ENCODE results near the gene GSTM3.
"Not testable (repeated sequence)": the region's sequence is repeated elsewhere in the genome, so short reads cannot be mapped to it uniquely, and the experiment has no call there.

Gene GSTM3

GRCh38 chr1:109773900-109774485 lies 33.2 kb upstream of the GSTM3 start:
- DNase-seq, result no peak

DNA sequence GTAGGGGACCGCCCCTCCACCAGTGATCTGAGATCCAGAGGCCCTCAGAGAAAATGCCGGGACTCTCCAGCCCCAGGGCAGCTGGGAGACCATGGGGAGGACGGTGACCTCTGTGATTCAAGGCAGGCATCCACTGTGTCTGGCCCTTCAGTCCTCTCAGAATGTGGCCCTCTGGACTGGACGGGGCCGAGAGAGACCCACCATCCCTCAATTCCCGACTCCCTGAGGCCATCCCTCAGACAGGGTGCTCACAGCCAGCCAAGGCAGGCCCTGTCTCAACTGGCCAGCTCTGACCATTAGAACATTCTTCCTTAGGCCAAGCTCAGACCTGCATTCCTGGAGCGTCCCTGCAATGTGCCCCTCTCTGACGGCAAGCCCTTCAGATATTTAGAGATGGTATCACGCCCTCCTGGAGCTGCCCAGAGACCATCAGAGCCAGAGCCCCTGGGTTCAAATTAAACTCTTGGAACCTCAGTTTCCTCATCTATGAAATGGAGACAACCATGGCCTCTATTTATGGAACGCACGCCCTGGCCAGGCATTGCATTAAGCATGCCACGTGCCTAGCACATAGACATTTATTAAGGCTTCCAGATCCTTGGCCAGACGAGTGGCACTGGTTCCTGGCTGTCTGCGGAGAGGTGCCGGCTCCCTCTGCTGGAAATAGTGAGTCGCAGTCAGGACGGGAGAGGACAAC lies 32.5 kb upstream of the GSTM3 start:
- no peak for DNase-seq

GRCh38 chr1:109772658-109773202 lies 31.9 kb upstream of the GSTM3 start:
- DNase-seq, result no peak

GRCh38 chr1:109771712-109772657 lies 31.1 kb upstream of the GSTM3 start:
- no peak for DNase-seq

DNA sequence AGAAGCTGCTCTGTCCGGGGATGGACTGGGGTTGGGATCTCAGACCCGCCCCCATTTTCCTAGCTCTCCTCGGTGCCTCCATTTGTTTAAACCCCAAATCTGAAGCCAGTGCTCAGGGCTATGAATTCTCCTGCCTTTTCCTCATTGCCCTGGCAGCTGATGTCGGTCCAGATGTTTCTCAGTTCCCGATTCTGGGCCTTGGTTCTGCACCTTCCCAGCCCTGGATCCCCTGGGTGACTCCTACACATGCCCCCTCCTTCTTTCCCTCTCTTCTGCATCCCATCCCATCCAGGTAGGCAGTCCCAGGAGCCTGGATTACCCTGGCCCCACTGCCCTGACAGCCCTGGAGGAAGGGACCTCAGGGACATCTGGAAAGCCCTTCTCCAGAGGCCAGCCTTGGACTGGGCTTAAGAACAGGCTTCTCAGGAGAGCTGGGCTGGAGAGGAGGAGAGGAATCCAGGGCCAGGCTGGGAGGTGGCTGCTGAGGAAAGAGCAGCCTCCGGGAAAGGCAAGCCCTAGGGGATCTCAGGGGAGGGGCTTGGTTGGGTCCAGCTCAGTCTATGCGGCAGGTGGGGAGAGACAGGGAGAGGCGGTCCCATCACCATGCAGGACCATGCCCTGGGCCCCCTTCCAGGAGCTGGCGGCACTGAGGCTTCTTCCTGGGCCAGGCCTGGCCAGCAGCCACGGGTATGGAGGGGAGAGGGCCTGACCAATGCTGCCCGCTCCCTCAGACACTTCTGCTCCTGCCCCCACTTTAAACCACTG lies 29.7 kb upstream of the GSTM3 start:
- DNase-seq, result no peak

DNA sequence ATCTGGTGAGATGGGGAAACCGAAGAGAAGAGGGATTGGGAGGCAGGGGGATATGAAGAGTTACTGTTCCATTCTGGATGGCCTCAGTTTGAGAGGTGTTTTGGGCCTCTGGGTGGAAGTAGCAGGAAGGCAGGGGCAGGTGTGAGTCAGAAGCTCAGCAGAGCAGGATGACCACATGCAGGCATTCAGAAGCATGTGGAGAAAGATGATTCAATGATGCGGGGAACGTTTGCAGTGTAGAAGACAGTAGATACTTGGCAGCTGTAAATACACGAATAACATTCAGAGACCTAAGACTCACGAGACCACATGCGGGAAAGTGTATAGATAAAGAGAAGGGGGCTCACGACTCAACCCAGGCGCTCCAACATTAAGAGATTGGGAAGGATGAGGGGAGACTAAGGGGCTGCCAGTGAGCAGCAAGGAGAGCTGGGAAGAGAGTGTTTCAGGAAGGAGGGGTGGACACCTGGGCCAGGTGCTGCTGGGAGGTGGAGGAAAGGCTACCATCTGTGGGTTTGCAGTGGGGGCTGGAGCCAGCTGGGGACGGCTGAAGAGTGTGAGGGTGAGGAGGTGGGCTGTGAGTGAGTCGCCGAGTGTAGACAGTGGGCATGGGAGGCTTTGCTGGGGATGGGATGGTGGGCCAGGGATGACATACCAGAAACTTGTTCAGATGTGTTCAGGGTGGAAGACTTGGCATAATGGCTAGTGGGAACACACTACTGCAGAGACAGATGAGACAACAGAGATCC lies 28.7 kb upstream of the GSTM3 start:
- DNase-seq, result no peak

- DNase-seq, result no peak
Measured at GRCh38 chr1:109768820-109769219, 28.0 kb upstream of the GSTM3 start.

GRCh38 chr1:109768335-109768650 lies 27.5 kb upstream of the GSTM3 start:
- no peak for DNase-seq

DNA sequence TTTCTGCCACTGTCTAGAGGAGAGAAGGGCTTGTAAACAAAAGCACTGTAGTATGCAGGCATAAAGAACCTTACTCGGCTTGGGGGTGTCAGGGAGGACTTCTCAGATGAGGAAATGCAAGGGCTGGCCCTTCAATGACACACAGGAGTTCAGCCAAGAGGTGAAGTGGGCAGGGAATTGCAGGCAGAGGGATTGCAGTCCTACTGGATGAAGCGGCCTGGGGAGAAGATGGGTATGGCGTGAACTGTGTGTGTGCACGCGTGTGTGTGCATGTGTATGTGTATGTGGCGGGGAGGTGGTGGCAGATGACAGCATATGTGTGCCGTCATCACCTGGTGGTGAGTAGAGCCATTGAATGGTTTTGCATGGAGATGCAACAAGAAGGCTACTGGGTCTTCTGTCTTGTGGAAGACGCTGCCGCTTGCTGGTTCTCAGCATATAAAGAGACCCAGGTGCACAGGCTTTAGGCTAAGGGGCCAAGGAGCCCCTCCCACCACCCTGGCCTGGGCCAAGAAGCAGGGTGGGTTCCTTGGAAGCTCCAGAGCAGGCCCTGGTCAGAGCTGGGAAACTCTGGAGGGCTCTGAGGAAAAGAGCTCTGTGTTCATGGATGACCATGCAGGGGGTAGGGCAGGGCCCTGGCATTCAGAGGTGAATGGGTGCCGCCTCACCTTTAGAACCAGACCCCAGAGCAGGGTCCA lies 26.9 kb upstream of the GSTM3 start:
- DNase-seq, result no peak

- DNase-seq, result not testable (repeated sequence)
Measured at GRCh38 chr1:109766991-109767636, 26.3 kb upstream of the GSTM3 start.

GRCh38 chr1:109765896-109766615 lies 25.2 kb upstream of the GSTM3 start:
- no peak for DNase-seq

DNA sequence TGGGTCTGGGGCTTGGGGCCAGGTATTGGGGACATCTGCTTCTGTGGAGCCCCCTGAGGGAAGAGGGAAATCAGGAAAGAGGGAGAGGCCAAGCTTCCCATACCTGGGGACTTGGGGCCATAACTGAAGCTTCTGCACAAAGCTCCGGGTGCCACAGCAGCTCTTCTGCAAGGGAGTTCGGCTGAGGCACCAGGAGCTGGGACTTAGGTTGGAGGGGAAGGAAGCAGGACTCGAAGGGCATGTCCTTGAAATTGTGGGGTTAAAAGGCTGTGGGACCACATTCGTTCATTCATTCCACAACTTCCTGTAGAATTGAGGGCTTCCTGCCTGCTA lies 24.6 kb upstream of the GSTM3 start:
- no peak for DNase-seq

DNA sequence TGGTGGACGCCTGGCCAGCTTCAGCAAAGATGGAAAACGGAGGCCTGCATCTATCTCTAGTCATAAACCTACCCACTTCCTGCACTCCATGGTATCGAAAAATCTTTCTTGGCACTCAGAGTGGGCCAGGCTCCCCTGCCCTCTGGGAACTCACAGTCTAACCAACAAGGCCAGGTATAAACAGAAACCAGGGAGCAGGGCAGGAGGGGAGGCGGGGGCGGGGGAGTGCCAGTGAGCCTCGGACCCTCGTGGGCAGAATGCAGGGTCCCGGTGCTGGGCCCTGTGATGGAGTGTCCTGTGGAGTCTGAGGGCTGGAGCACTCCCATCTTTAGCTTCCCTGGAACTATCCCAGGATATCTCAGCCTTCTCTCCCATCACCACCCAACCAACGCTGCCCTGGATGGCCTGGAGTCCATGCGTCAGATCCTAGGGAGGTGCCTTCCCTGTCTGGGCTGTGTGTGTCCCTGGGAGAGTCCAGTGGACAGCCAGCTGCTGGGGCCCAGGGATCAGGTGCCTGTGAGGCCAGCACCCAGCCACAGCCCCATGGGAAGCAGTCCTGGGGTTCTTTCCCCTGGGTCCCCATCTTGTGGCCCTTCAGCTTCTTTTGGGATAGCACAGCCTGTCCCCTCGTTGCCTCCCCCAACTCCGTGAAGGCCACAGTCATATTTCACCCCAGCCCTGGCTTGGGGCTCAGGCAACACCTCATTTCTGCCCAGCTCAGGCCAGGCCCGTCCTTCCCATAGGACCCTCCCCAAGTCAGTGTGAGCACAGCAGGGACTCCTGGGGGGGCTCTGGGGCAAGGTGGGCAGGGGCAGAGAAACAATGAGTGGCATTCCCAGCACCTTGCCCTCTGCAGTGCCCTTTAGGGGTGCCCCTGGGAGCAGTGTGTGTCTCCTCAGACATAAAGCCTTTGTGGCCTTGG lies 24.0 kb upstream of the GSTM3 start:
- DNase-seq, result no peak

- DNase-seq, result no peak
Measured at GRCh38 chr1:109763646-109764415, 23.0 kb upstream of the GSTM3 start, which contains the start of gene EPS8L3. TSS of gene EPS8L3 (minus strand) at chr1:109763923. CDS start at chr1:109761749, 2,174 bp downstream.

GRCh38 chr1:109762821-109763645 lies 22.2 kb upstream of the GSTM3 start:
- DNase-seq, result no peak

DNA sequence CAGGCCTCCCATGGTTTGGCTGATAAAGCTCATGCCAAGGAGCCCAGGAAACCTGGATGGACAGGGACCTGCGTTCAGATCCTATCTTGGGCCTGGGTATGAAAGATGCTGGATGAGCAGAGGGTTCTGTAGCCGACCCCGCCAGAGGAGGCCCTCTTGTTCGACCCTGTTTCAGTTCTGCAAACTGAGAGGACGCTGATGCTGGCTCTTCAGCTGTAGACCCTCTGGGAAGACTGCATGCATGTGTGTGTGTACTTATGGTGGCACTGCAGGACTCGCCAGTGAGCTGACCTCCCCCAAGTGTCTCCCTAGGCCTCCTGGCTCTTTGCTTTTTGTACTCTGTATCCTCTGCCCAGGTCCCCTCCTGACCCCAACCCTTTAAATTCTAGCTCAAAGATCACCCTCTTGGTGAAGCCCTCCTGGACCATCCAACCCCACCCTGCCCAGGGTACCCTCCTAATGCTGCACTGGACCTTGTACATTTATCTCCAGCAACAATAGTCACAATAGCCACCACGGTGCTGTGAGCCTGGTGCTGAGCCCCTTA lies 21.3 kb upstream of the GSTM3 start:
- no peak for DNase-seq

All from NCI-H1417 treated with DMSO at 0.1 percent for 48 hours (cell line).